Small intestine (tissue), 7 donors: ENCODE data around the gene FOXO3. TPM values are rescaled to one million over a fixed set of nuclear protein-coding genes. Genes with fewer than 3 reads are reported as not detected.

Experiments
- DNase-seq, 2 donors: peaks; one replicate each; pipeline versions ENCODE4 v3.0.0 to v3.0.0-alpha.2; 2013
- FAIRE-seq: peaks from 2 replicates; lab custom pipeline; 2012; peaks lifted over from hg19 to GRCh38; lab: Jason Lieb, UNC
- H3K27ac ChIP-seq, 3 donors: one replicate each; pipeline ENCODE4 v1.5.1; 2013; ENCODE audit warnings: low read length in 2 of 3, mild to moderate bottlenecking in 2 of 3, control low read depth in 1 of 3, inconsistent platforms in 1 of 3, low read depth in 1 of 3, moderate library complexity in 1 of 3
- H3K27me3 ChIP-seq, 3 donors: one replicate each; pipeline ENCODE4 v1.6.1; 2013; ENCODE audit warnings: low read length in 3 of 3, inconsistent platforms in 1 of 3; ENCODE audit not compliant: control insufficient read depth in 3 of 3, insufficient read depth in 3 of 3
- H3K36me3 ChIP-seq, 3 donors: one replicate each; pipeline ENCODE4 v1.6.1; 2013; ENCODE audit warnings: low read length in 3 of 3, inconsistent platforms in 1 of 3, low read depth in 1 of 3, mild to moderate bottlenecking in 1 of 3, moderate library complexity in 1 of 3; ENCODE audit not compliant: control insufficient read depth in 3 of 3, insufficient read depth in 2 of 3
- H3K4me1 ChIP-seq, 3 donors: one replicate each; pipeline ENCODE4 v1.6.1; 2013; ENCODE audit warnings: low read length in 2 of 3, inconsistent platforms in 1 of 3, low read depth in 1 of 3, mild to moderate bottlenecking in 1 of 3, moderate library complexity in 1 of 3; ENCODE audit not compliant: control insufficient read depth in 3 of 3, insufficient read depth in 2 of 3
- H3K4me3 ChIP-seq, 3 donors: one replicate each; pipeline ENCODE4 v1.5.1; 2013; ENCODE audit warnings: low read length in 3 of 3, control low read depth in 1 of 3, inconsistent platforms in 1 of 3, low read depth in 1 of 3, mild to moderate bottlenecking in 1 of 3, moderate library complexity in 1 of 3
- H3K9me3 ChIP-seq, 2 donors: one replicate each; pipeline ENCODE4 v1.6.1; 2013; ENCODE audit warnings: low read depth in 1 of 2, low read length in 1 of 2; ENCODE audit not compliant: control insufficient read depth in 2 of 2, insufficient read depth in 1 of 2
- WGBS, 3 donors: extraction: QIAGEN DNeasy Blood & Tissue Kit; methylation state at CpG; one replicate each; pipeline ENCODE4 v1.1.7; 2013; 5-methylcytosine and 5-hydroxymethylcytosine counted together
- polyA plus RNA-seq, 4 donors: library from polyadenylated mRNA; stranded (reverse) in 3 of 4; unstranded in 1 of 4; fragments of 200-250 nt in 3 of 4; fragments of 120-200 nt in 1 of 4; gene quantifications; one replicate each; pipeline versions ENCODE4 v1.2.1 to v1.2.3, GENCODE V29; 2013
- donor health status: healthy with polysubstance abuse.
- donor health status: control.
- donor health status: control.
- donor health status: Bipolar disorder and iron deficiency.
- donor health status: healthy.

FOXO3 gene
- polyA plus RNA-seq, 4 donors, result 8.7 to 40.4 (median 14.3) TPM

DNA sequence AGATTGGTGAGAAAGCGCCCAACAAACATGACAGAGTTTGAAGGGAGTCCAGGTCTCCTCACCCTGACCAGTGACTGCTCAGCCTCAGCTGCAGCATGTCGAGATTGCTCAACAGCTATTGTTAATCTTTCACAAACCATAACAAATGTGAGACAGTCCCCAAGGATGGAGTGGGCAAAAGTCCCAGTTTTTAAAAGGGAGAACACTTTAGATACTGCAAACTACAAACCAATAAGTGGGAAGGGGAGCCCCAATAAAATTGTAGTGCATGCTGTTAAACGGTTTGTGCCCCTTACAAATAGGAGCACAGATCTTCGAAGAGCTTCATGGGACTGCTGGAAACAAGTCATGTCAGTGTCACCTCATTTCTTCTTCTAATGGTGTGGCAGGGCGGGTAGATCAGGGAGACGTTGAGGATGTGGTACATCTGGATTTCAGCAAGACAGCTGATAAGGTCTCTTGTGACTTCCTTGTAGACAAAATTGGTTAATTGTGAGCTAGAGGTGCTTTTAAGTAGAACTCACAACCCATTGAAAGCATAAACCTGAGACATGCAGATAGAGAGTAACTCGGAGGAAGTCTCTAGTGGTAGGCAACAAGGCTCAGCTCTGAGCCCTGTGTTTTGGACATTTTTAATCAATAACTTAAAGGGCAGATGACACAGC is 153.5 kb downstream of the FOXO3 start:
- 46 to 53% (median 49%) methylated on average over 7 of the region's 7 CpGs for WGBS, 3 donors
- Histone ChIP-seq H3K9me3 (no peaks in the 10 kb centered on the region), H3K27ac (no peak overlapping the region), H3K4me1 (peaks cover 0 to 19% (median 0%) of the 10 kb centered on the region in 3 donors), H3K36me3 (no peaks in the 10 kb centered on the region), H3K4me3 (no peak overlapping the region), H3K27me3 (no peaks in the 10 kb centered on the region)
- DNase-seq, result peak in 1 of 2 donors; percentile 49
- no peak for FAIRE-seq

DNA sequence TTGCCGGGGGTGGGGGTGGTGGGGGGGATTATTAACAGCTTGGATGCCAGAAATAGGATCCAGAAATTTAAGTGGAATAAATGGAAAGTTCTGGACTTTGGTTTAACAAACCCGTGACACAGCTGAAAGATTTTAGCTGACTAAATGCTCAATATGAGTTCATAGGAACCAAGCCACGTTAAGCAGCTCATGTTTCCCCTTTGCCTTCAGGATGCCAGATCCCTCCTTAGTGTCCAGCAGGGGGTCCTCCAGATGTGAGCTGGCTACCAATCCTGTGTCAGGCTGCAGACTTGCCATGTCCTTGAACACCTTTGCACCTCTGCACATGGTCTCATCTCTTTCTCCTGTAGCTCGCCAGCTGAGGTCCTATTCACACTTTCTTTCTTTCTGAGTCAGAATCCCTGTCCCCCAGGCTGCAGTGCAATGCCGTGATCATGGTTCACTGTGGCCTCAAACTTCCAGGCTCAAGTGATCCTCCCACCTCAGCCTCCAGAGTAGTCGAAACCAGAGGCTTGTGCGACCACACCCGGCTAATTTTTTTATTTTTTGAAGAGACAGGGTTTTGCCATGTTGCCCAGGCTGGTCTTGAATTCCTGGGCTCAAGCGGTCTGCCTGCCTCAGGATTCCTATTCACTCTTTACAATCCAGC is 154.2 kb downstream of the FOXO3 start:
- Histone ChIP-seq H3K4me3 (no peak overlapping the region), H3K4me1 (peaks cover 0 to 19% (median 0%) of the 10 kb centered on the region in 3 donors), H3K27me3 (no peaks in the 10 kb centered on the region), H3K36me3 (no peaks in the 10 kb centered on the region), H3K9me3 (no peaks in the 10 kb centered on the region), H3K27ac (peak overlapping the region in 1 of 3 donors; percentile 25)
- 71 to 81% (median 80%) methylated on average over 9 of the region's 9 CpGs for WGBS, 3 donors
- no peak for DNase-seq
- FAIRE-seq, result no peak

DNA sequence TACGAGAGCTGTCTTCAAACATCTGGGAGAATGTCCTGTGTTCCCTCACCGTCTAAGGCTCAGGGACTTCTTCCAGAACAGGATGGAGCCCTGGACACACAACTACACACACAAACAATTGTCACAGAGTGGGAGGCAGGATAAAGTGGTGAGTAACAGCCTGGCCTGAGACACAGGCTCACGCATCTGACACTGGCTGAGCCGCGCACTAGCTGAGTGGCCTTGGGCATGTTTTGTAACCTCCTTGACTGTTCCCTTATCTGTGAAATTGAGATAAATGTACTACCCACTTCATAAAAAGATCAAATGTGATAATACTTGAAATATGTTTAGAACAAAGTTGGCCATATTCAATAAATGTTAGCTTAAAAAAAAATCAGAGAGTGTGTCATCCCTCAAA is 155.1 kb downstream of the FOXO3 start:
- no peaks in the 10 kb centered on the region for H3K36me3 ChIP-seq
- WGBS, 3 donors, result 72 to 90% (median 82%) methylated on average over 5 of the region's 5 CpGs
- no peak for FAIRE-seq

DNA sequence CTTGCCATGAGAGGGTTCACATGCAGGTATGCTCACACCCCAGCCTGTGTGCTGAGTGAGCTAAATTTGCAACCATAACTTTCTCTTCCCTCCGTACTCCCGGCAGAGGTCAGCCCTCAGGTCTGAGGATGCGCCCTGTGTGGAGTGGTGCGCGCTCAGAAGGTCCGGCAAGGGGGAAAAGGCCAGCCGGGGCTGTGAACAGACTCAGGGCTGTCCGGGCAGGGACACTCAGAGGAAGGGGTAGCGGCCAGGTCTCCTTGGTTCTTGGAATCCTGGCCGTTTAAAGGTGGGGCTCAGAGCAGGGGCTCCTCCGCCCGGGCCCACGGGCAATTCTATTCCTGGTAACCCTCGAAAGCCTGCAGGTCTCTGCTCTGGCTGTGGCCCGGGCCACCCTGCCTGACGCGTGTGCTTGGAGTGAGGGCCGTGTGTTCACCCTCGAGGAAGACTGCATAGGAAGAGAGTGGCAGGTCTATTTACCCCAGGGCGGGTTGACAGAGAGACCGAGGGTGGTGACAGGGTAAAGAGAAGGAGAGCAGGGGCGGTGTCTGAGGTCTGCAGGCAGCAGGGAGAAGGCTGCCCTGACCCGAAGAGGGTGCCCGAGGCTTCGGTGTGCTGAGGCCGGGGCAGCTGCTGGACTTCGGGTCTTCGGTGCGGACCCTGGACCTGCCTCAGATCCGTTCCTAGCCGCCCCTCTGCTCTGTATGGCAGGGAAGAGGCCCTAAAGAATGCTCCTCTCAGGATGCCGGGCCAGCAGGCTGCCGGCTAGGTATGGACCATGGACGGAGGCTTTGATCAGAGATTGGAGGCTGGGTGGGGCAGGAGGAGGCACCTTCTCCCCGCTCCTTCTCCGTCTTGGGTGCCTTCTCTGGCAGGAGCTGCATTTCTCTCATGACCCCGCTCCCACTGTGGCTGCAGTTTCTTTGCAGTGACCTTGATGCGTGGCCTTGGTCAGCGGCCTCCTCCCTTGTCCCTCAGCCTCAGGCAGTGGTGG is 156.4 kb downstream of the FOXO3 start:
- FAIRE-seq, result no peak
- no peak overlapping the region for H3K27ac ChIP-seq

More for the DNA sequence above, 155.1 kb downstream of the FOXO3 start:
- H3K4me1 ChIP-seq, result peaks cover 0 to 19% (median 0%) of the 10 kb centered on the region in 3 donors
- no peak overlapping the region for H3K27ac ChIP-seq
- no peak for DNase-seq
- no peaks in the 10 kb centered on the region for H3K27me3 ChIP-seq
- H3K9me3 ChIP-seq, result no peaks in the 10 kb centered on the region
- no peak overlapping the region for H3K4me3 ChIP-seq

DNA sequence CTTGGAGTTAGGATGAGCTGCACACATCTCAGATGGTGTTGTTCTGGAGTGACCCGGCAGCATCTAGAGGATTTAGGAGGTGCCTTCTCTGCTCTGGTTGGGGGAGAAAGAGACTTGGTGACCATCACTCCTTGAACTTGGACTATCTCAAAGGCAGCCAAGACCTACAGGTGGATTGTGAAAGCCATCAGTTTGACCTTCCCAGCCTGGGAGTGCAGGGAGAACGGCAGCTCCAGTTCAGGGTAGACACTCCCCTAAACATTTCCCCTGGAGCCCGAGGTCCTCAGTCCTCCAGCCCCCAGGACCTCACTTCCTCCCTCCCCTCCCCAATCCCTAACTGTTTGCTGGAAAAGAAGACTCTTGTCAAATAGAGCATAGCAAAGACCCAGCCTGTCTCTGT is 158.8 kb downstream of the FOXO3 start:
- peaks cover 0 to under 1% (median 0%) of the 10 kb centered on the region in 3 donors for H3K4me1 ChIP-seq
- H3K36me3 ChIP-seq, result no peaks in the 10 kb centered on the region
- H3K27ac ChIP-seq, result no peak overlapping the region
- H3K4me3 ChIP-seq, result no peak overlapping the region
- H3K27me3 ChIP-seq, result no peaks in the 10 kb centered on the region
- no peak for DNase-seq
- no peak for FAIRE-seq
- 72 to 86% (median 85%) methylated on average over 3 of the region's 3 CpGs for WGBS, 3 donors
- H3K9me3 ChIP-seq, result peaks cover 0 to 4% of the 10 kb centered on the region in 2 donors

More for the DNA sequence above, 156.4 kb downstream of the FOXO3 start:
- no peak overlapping the region for H3K4me3 ChIP-seq
- DNase-seq, result no peak
- peaks cover 0 to 19% (median 0%) of the 10 kb centered on the region in 3 donors for H3K4me1 ChIP-seq
- no peaks in the 10 kb centered on the region for H3K36me3 ChIP-seq
- H3K27me3 ChIP-seq, result no peaks in the 10 kb centered on the region
- H3K9me3 ChIP-seq, result no peaks in the 10 kb centered on the region
- 82 to 85% (median 83%) methylated on average over 37 to 39 of the region's 39 CpGs for WGBS, 3 donors

DNA sequence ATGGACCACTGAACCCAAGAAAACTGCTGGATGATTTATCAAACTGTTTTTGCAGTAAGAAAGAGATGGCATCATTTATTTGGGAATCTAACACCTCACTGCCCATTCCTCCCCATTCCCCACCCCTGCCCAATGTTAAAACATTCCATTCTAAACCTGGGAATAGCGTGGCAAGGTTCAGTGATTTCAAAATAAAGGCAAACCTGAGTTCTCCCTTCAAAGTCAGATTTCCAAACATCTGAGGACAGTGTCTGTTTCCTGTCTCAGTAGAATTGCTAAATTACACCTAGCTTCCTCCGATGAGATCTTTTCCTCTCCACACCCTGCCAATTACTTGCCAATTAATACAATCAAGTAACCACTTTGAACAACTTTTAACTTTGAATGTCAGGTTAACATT is 160.1 kb downstream of the FOXO3 start:
- H3K27ac ChIP-seq, result no peak overlapping the region
- no peaks in the 10 kb centered on the region for H3K4me1 ChIP-seq
- H3K9me3 ChIP-seq, result peaks cover 0 to 7% of the 10 kb centered on the region in 2 donors
- FAIRE-seq (no peak), DNase-seq (no peak)
- H3K36me3 ChIP-seq, result no peaks in the 10 kb centered on the region
- H3K27me3 ChIP-seq, result no peaks in the 10 kb centered on the region
- H3K4me3 ChIP-seq, result no peak overlapping the region
- WGBS, 3 donors, result 43 to 51% (median 46%) methylated on average over 2 of the region's 2 CpGs

DNA sequence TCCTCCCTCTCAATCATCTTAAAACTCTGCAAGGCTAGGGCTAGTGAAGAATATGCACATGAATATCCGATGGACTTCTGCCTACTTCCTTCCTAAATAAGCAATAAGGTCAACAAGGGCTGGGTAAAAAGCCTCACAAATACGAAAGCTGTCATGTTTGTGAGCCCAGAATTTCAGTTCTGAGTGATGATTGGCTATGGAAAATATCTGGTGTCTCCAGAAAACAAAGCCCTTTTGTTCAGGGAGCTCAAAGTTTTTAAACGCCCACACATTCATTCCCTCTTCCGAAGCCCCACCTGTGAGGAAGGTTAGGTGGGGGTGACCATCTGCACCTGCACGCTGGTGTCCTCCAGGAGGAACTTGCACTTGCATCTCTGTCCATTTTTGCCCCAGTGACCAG is 160.6 kb downstream of the FOXO3 start:
- 10 to 41% (median 28%) methylated on average over 5 of the region's 5 CpGs for WGBS, 3 donors
- Histone ChIP-seq H3K36me3 (no peaks in the 10 kb centered on the region), H3K27ac (no peak overlapping the region), H3K4me3 (no peak overlapping the region), H3K9me3 (peaks cover 0 to 7% of the 10 kb centered on the region in 2 donors), H3K27me3 (no peaks in the 10 kb centered on the region), H3K4me1 (no peaks in the 10 kb centered on the region)
- no peak for FAIRE-seq
- DNase-seq, result no peak

DNA sequence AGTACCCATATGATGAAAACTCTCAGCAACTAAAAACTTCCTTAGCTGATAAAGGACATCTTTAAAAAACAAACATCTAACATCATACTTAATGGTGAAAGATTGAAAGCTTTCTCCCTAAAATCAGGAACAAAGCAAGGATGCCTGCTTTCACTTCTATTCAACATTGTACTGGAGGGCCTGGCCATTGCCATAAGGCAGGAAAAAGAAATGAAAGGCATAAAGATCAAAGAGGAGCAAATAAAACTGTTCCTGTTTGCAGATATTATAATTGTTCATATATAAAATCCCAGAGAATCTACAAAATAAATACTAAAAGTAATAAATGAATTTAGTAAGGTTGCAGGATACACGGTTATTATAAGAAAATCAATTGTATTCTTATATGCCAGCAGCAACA is 162.9 kb downstream of the FOXO3 start:
- Histone ChIP-seq H3K4me1 (peaks cover 0 to 2% (median 0%) of the 10 kb centered on the region in 3 donors), H3K36me3 (no peaks in the 10 kb centered on the region), H3K27ac (no peak overlapping the region), H3K9me3 (peaks cover 0 to 7% of the 10 kb centered on the region in 2 donors), H3K27me3 (no peaks in the 10 kb centered on the region), H3K4me3 (no peak overlapping the region)
- no peak for FAIRE-seq
- DNase-seq, result no peak
- 91 to 96% (median 91%) methylated on average over 1 of the region's 1 CpG for WGBS, 3 donors
